SK-N-SH treated with all-trans-retinoic acid at 6 μM for 48 hours (cell line): ENCODE results near the gene CHST11.

Experiments
- ATAC-seq: fragments of 200-7000 bp; cut with Tn5 transposase; 3 replicates; pipeline ENCODE4 v1.9.1; 2020; ENCODE audit warnings: mild to moderate bottlenecking, moderate library complexity
- ARNTL ChIP-seq: fragments of 450-650 bp; formaldehyde crosslinking; IDR thresholded peaks from 2 replicates; pipeline ENCODE4 v1.5.0; 2020; ENCODE audit warnings: low read depth, mild to moderate bottlenecking, moderate library complexity, borderline replicate concordance
- BACH2 ChIP-seq: fragments of 250-450 bp; sonication (Bioruptor Pico); IDR thresholded peaks from 2 replicates; pipeline ENCODE4 v1.9.0; 2021; ENCODE audit warnings: mild to moderate bottlenecking, borderline replicate concordance
- CREB5 ChIP-seq: fragments of 250-450 bp; sonication (Bioruptor Pico); IDR thresholded peaks from 2 replicates; pipeline ENCODE4 v1.5.1; 2020; ENCODE audit warnings: low read depth, mild to moderate bottlenecking, moderate library complexity
- CSDC2 ChIP-seq: fragments of 250-450 bp; sonication (Bioruptor Pico); IDR thresholded peaks from 2 replicates; pipeline ENCODE4 v1.5.0; 2020; ENCODE audit warnings: mild to moderate bottlenecking, moderate library complexity
- CSRNP3 ChIP-seq: fragments of 250-450 bp; sonication (Bioruptor Pico); IDR thresholded peaks from 2 replicates; pipeline ENCODE4 v1.5.1; 2021; ENCODE audit warnings: mild to moderate bottlenecking, moderate library complexity
- ESRRG ChIP-seq: fragments of 250-450 bp; sonication (Bioruptor Pico); IDR thresholded peaks from 2 replicates; pipeline ENCODE4 v1.6.1; 2021; ENCODE audit warnings: mild to moderate bottlenecking
- GLIS3 ChIP-seq: fragments of 250-450 bp; sonication (Bioruptor Pico); IDR thresholded peaks from 2 replicates; pipeline ENCODE4 v1.5.0; 2020; ENCODE audit warnings: mild to moderate bottlenecking, moderate library complexity
- ISL1 ChIP-seq: fragments of 250-450 bp; sonication (Bioruptor Pico); IDR thresholded peaks from 2 replicates; pipeline ENCODE4 v2.1.2; 2022; ENCODE audit warnings: mild to moderate bottlenecking, moderate library complexity
- OSR1 ChIP-seq: fragments of 250-450 bp; sonication (Bioruptor Pico); IDR thresholded peaks from 2 replicates; pipeline ENCODE4 v1.8.0; 2022; ENCODE audit warnings: moderate library complexity, mild to moderate bottlenecking, inconsistent platforms
- PATZ1 ChIP-seq: fragments of 250-450 bp; sonication (Bioruptor Pico); IDR thresholded peaks from 2 replicates; pipeline ENCODE4 v1.8.0; 2020; ENCODE audit warnings: mild to moderate bottlenecking, moderate library complexity, borderline replicate concordance
- POU6F1 ChIP-seq: fragments of 250-450 bp; sonication (Bioruptor Pico); IDR thresholded peaks from 2 replicates; pipeline ENCODE4 v1.8.0; 2021; ENCODE audit warnings: low read depth, mild to moderate bottlenecking, moderate library complexity, borderline replicate concordance
- PPARA ChIP-seq: fragments of 250-450 bp; sonication (Bioruptor Pico); IDR thresholded peaks from 2 replicates; pipeline ENCODE4 v1.5.0; 2020; ENCODE audit warnings: mild to moderate bottlenecking, borderline replicate concordance
- RARB ChIP-seq: fragments of 250-450 bp; sonication (Bioruptor Pico); IDR thresholded peaks from 2 replicates; pipeline ENCODE4 v1.8.0; 2021; ENCODE audit warnings: mild to moderate bottlenecking, moderate library complexity
- SNAI2 ChIP-seq: fragments of 250-450 bp; sonication (Bioruptor Pico); IDR thresholded peaks from 2 replicates; pipeline ENCODE4 v1.5.0; 2020; ENCODE audit warnings: mild to moderate bottlenecking, moderate library complexity
- TOX ChIP-seq: fragments of 250-450 bp; sonication (Bioruptor Pico); IDR thresholded peaks from 2 replicates; pipeline ENCODE4 v1.8.0; 2021; ENCODE audit warnings: mild to moderate bottlenecking, moderate library complexity, borderline replicate concordance
- TSHZ2 ChIP-seq: fragments of 250-450 bp; sonication (Bioruptor Pico); IDR thresholded peaks from 2 replicates; pipeline ENCODE4 v1.5.0; 2020; ENCODE audit warnings: mild to moderate bottlenecking, moderate library complexity
- ZFP3 ChIP-seq: fragments of 250-450 bp; sonication (Bioruptor Pico); IDR thresholded peaks from 2 replicates; pipeline ENCODE4 v1.5.0; 2020; ENCODE audit warnings: mild to moderate bottlenecking, moderate library complexity
- ZNF565 ChIP-seq: fragments of 450-650 bp; formaldehyde crosslinking; conservative IDR thresholded peaks from 2 replicates; pipeline ENCODE4 v1.5.0; 2020; ENCODE audit warnings: low read depth, mild to moderate bottlenecking, moderate library complexity
- ZNF70 ChIP-seq: fragments of 450-650 bp; formaldehyde crosslinking; IDR thresholded peaks from 2 replicates; pipeline ENCODE4 v1.5.0; 2020; ENCODE audit warnings: mild to moderate bottlenecking, moderate library complexity
- ZNF8 ChIP-seq: fragments of 450-650 bp; formaldehyde crosslinking; IDR thresholded peaks from 2 replicates; pipeline ENCODE4 v1.5.0; 2020; ENCODE audit warnings: mild to moderate bottlenecking, moderate library complexity

CHST11 gene

GRCh38 chr12:104651811-104652210 lies 195.1 kb downstream of the CHST11 start (continued):
- no peak for TF ChIP-seq ISL1 (CRISPR knock-in tag)
- no peak for TF ChIP-seq SNAI2 (CRISPR knock-in tag)
- no peak for TF ChIP-seq CREB5
- TF ChIP-seq ZNF8 (CRISPR knock-in tag): no peak
- TF ChIP-seq ZFP3 (CRISPR knock-in tag): no peak
- no peak for TF ChIP-seq ARNTL (CRISPR knock-in tag)
- no peak for TF ChIP-seq OSR1
- no peak for TF ChIP-seq POU6F1
- no peak for TF ChIP-seq ESRRG

GRCh38 chr12:104652358-104652757 lies 195.6 kb downstream of the CHST11 start:
- TF ChIP-seq BACH2: no peak
- no peak for TF ChIP-seq CSRNP3 (CRISPR knock-in tag)
- no peak for ATAC-seq

GRCh38 chr12:104652910-104653309 lies 196.2 kb downstream of the CHST11 start:
- no peak for ATAC-seq
- no peak for TF ChIP-seq TOX (CRISPR knock-in tag)
- TF ChIP-seq SNAI2 (CRISPR knock-in tag): no peak
- TF ChIP-seq BACH2: no peak
- no peak for TF ChIP-seq GLIS3 (CRISPR knock-in tag)
- TF ChIP-seq CSDC2 (CRISPR knock-in tag): no peak
- TF ChIP-seq TSHZ2 (CRISPR knock-in tag): no peak
- no peak for TF ChIP-seq POU6F1
- TF ChIP-seq PATZ1 (CRISPR knock-in tag): no peak
- no peak for TF ChIP-seq ARNTL (CRISPR knock-in tag)
- no peak for TF ChIP-seq PPARA (CRISPR knock-in tag)
- TF ChIP-seq CREB5: no peak
- no peak for TF ChIP-seq ESRRG
- TF ChIP-seq OSR1: no peak
- TF ChIP-seq ISL1 (CRISPR knock-in tag): no peak
- TF ChIP-seq RARB (CRISPR knock-in tag): no peak
- no peak for TF ChIP-seq CSRNP3 (CRISPR knock-in tag)
- no peak for TF ChIP-seq ZNF565 (CRISPR knock-in tag)
- no peak for TF ChIP-seq ZNF70 (CRISPR knock-in tag)
- TF ChIP-seq ZNF8 (CRISPR knock-in tag): no peak
- TF ChIP-seq, all 23 proteins: peak for 0
